GM23248 (cell line): ENCODE data around the gene CLIP2.

Experiments used
- EZH2 ChIP-seq: fragments of 200-600 bp; sonication (generic); IDR thresholded peaks from 2 replicates; pipeline ENCODE4 v1.6.1; 2018; ENCODE audit warnings: antibody characterized with exemption, mild to moderate bottlenecking; ENCODE audit not compliant: insufficient read depth, poor library complexity, severe bottlenecking
- EZH2phosphoT487 ChIP-seq: fragments of 200-600 bp; sonication (generic); IDR thresholded peaks from 2 replicates; pipeline ENCODE4 v1.6.1; 2018; ENCODE audit warnings: antibody characterized with exemption, moderate library complexity, mild to moderate bottlenecking, low read depth; ENCODE audit not compliant: insufficient read depth

GRCh38 chr7:74275401-74275881 lies 13.8 kb upstream of the CLIP2 start:
- TF ChIP-seq EZH2phosphoT487 = no peak
- TF ChIP-seq EZH2 = no peak
